GM18499 (cell line): ENCODE data around the gene CD34.

Source experiments
- ATAC-seq: cut with Tn5 transposase; IDR thresholded peaks from one replicate; pipeline ENCODE4 v1.9.1; 2021; ENCODE audit warnings: moderate number of reproducible peaks; ENCODE audit not compliant: insufficient read depth, unreplicated experiment

Gene CD34

DNA sequence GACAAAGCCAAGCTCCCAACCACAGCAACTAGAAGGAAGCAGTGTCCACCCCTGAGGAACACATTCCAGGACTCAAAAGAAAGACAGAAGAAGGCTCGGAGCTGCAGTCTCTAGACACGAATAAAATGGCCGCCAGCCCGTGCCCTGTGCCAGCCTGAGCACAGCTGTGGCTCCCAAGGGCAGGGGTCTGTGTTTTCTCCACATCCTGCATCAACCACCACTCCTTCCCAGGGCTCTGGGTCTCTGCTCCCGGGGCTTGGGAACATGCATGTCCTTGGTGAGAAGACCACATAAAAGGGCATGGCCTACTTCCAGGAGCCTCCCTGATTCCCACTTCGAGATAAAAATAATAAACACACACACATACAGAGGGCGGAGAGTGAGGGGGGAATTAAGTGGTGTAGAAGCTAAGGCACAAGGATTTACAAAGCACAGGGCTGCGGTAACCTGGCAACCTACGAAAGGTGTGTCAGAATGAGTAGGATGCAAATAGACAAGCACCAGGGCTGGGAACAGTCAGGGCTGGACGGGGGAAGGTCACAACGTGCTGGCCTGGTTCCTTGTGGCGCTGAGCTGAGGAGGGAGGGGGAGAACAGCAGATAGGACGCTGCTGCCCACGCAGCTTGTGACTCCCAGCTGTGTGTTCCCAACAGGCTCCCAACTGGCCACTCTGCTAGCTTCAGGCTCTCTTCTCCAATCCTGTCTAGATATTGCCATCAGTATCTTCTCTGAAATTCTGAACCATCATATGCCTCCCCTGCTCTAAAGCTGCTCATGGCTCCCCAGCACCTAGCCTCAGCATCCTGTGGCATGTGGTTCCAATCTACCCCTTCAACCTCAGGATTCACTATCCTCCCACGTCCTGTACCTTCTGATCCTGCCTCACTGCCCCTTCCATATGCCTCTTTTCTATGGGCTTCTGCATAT lies 72.5 kb downstream of the CD34 start:
- ATAC-seq, result no peak

- ATAC-seq, result no peak
Measured at GRCh38 chr1:207837673-207838072, 73.3 kb downstream of the CD34 start.

- no peak for ATAC-seq
Measured at GRCh38 chr1:207836591-207837347, 74.2 kb downstream of the CD34 start.

GRCh38 chr1:207835958-207836357 lies 75.0 kb downstream of the CD34 start:
- ATAC-seq, result no peak

GRCh38 chr1:207833956-207834660 lies 76.8 kb downstream of the CD34 start:
- ATAC-seq, result no peak

DNA sequence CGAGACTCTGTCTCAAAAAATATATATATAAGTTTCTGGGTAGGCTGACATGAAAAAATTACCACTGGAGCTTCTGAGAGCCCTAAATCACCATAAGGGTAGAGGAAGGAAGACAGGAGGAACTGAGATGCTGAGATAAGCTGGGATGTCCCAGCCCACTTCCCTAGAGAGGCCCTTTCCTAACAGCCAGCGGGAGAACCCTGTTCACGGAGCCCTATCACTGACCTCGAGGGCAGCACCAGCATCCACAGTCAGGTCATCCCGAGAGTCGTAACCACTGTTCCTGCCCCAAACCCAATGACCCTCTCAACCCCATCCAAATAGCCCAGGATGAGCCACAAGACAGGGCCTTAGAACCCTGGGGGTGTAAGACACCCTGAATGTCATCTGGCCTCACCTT lies 77.5 kb downstream of the CD34 start:
- no peak for ATAC-seq

DNA sequence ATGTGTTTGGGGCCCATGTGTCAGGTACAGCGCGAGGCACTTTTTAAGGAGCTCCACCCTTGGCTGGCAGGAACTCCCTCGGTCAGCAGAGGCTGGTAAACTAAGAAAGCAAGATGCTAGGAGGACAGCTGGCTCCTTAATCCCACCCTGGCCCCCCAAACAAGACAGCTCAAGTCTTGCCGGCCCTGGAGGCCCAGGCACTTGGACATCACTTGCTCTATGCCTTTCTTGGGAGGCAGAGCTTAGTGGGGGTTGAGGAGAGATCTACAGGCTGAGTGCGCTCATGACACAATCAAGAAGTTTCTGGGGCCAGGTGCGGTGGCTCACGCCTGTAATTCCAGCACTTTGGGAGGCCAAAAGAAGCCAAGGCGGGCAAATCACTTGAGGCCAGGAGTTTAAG lies 78.1 kb downstream of the CD34 start:
- no peak for ATAC-seq

DNA sequence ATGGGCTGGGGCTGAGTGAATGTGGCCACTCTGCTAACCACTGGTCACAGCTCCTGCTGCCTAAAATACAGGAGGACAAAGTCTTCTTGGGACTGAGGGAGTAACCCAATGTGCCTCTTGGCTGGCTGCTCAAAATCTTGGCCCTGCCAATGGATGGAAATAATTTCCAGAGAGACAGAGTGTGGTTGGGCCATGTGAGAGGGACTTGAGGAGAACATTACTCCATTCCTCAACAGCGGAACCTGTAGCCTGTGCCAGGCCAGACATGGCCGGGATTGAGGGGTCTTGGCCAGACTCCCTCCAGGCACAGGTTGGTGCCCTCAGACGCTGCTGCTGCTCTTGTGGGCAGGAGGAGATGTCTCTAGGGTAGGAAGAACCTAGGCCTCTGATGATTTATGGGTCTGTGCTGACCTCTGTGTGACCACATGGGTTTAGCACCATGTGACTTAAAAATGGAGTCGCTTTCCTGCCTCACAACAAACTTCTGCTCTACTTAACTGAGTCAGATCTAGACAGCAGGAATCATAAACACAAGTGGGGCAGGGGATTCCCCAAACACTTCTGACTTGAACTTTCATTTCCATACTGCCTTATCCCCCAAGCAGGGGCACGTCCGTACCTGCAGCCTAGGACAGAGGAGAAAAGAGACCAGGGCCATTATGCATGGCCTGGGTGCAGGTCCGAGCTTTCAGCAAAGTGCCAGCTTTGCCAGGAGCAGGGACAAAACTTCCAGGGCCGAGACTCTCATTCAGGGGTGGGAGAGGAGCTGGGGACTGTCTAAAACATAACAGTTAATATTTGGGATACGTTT lies 79.2 kb downstream of the CD34 start:
- peak; percentile 71 for ATAC-seq
